NCI-H2107 treated with DMSO at 0.1 percent for 48 hours (cell line): ENCODE results near the gene STAMBPL1.
"Not testable (repeated sequence)": the region's sequence is repeated elsewhere in the genome, so short reads cannot be mapped to it uniquely, and the experiment has no call there.

Experiments
- DNase-seq: peaks from one replicate; lab custom pipeline; 2025; ENCODE audit not compliant: unreplicated experiment; lab: John Stamatoyannopoulos, UW

The STAMBPL1 gene

DNA sequence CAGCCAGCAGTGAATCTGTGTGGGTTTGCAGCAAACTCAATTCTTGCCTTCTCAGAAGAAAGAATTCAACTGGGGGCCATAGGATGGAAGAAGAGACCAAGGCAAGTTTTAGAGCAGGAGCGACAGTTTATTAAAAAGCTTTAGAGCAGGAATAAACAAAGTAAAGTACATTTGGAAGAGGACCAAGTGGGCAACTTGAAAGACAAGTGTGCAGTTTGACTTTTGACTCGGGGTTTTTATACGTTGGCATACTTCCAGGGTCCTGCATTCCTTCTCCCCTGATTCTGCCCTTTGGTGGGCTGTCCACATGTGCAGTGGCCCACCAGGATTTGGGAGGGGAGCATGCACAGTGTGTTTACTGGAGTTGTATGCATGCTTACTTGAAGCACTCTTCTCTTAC, 25.4 kb upstream of the STAMBPL1 start:
- DNase-seq: no peak

DNA sequence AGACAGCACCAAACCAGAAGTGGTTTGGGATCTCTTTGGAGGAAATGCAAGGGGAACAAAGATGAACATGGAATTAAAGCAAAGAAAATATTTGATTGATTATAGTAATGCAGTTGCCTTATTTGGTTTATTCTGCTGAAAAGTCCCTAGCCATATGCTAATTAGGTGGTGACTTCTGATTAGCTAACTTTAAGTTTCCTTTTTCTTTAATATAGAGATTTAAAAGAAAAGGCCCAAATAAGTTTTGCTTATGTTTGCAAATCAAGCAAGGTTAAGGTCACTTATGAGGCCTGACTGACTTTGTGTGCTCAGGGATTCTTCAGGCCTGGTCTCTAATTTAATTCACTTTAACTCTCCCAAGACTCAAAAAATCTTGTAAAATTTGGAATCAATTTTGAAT, 22.2 kb upstream of the STAMBPL1 start:
- DNase-seq: no peak

DNA sequence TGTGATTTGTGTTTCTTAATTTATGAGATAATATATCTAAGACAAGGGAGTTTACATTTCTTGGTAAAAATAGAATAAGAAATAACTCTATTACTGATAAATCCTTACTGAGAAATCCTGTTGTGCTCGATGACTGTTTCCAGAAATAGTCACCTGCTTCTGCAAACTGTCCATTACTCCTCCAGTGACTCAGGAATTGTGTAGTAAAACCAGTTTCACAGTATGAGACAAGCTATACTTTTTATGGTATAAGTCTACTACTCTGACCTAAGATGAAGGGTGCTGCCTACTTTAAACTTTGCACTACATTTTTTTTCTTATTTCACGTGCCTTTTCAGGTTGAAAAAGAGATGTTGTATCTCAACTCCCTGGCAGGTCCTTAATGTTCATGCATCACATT, 21.6 kb upstream of the STAMBPL1 start:
- no peak for DNase-seq

DNA sequence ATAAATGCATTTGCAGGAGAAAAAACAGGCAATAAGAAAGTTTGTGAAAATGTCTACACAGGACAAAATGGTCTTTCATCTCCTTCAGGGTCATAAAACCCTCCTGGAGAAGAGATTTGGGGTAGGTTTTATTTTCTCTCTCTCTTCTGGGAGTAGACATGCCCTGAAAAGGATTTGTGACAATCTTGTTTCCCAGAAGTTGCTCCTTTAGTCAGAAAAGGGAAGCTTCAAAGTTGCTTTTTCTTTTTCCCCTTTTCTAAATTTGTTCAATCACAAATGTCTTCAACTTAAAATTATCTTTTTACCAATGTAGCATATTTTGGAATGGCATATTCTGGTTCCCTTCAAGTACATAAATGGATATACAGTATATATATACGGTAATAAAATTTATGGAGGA, 19.0 kb upstream of the STAMBPL1 start:
- no peak for DNase-seq

DNA sequence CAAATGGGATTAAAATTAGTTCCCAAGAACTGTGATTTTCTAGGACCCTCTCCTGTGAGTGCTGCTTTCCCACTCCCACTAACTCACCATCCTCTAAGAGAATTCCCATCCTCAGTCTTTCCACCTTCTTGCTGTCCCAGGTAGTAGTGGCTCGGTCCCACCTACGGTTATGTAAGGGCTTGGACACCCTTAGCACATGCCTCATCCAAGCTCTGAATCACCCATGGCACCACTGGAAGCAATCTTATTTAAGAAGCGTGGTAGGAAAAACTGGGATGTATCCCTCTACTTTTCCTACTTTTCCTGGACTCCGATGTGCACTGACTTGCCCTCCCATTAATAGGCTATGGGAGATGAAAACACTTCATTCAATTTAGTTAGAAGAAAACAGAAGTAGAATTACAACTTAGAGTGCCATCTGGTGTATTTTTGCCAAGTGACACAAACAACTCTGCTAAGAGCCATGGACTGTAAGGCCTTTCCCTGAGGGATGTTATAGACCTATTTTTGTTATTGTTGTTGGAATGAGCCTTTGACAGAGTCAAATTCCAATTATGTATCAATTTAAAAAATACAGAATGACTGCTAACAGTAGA, 14.7 kb upstream of the STAMBPL1 start:
- DNase-seq: no peak

DNA sequence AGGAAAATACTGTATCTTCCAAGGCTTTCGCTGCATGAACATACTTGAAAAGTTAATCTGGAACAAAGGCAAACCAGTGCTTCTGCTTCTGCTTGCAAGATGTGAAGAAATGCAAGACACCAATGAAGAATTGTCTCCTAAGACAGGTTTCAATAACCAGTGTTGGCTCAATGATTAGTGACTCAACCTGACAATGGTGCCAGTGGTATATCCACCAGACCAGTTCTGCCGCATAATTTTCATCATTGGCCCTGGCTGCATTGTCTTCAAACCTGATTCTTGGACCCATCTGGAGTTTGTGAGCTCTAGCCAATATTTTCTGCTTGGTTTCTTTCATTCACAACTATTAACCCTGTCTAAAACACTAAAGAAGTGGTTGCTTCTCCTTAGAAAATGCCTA, 13.6 kb upstream of the STAMBPL1 start:
- no peak for DNase-seq

DNA sequence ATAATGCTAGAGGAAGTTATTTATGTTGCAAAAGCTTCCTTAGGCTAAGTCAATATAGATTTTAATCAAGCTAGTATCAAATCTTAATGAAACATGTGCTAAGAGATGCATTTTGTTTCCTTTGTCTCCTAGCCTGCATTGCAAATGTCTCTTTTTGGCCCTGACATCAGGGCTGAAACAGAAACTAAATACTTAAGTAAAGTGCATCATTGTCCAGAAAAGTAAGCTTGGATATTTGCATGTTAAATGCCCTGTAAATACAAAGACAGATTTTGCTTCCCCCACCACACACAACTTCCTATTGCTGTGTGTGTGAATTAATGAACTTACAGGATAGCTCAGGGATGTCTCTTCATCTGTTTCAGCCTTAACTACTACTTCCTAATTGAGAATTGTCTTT, 10.0 kb upstream of the STAMBPL1 start:
- DNase-seq: no peak

DNA sequence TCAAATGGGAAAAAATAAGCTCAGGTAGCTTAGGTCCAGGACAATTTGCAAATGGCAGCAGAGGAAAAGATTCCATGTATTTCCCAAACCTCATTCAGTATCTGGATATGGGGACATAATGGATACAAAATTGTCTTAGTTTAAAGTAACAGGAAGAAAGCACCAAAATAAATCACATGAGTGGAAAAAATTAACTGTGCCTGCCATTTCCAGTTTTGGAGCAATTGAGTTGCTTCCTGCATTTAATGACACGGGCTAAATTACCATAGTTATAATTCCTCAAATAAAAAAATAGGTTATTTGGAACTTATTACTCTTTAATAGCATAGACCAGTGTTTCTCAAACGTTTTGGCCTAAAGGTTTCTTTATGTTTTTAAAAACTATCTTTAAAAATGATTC, 6.3 kb upstream of the STAMBPL1 start:
- no peak for DNase-seq

DNA sequence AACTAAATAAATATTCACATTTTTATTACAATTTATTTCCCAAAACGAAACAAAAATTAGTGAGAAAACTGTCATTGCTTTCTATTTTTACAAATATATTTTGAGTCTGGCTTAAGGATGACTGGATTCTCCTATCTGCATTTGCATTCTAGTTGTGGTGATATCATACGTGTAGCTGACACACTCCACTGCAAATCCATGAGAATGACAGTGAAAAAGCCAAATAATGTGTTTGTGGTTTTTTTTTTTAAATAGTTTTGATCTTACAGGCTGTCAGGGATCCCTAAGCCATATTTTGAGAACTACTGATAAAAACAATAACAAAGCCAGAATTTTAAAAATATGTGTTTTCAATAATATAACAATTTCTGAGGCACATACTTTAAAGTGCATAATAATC, 5.8 kb upstream of the STAMBPL1 start:
- no peak for DNase-seq

DNA sequence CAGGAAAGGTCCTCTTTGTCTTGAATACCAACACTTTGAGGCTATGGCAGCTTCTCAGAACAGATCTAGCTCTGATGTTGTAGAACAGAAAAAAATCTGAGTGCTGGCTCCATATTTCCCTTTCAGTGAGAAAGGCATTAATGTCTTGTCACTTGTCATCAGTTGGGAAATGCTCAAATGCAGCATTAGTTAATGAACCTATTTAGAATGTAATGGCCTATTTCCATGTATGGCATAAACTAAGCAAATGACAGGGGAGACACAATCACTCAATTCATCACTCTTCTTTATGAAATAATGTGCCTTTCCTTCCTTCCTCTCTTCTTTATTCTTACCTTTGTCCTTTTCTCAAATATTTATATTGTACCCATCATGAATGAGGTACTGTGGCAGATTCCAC, 5.0 kb upstream of the STAMBPL1 start:
- DNase-seq: no peak

DNA sequence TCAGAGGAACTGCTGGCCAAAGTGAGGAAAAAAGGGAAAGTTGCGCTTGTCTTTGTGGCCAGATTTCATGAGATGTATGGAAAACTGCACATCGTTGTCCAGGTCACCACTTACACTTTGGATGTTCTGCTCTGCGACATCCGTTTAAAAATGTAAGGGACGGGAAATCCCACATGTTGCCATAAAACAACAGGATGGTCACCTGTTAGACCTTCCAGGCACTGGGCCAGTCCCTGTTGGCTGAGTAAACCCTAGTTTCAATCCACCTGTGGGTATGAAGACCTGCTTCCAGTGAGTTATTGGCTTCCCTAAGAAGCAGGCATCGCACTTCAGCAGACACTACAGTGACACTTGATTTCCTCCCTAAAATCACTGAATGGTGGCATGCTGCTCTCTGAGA, 2.7 kb upstream of the STAMBPL1 start:
- no peak for DNase-seq

DNA sequence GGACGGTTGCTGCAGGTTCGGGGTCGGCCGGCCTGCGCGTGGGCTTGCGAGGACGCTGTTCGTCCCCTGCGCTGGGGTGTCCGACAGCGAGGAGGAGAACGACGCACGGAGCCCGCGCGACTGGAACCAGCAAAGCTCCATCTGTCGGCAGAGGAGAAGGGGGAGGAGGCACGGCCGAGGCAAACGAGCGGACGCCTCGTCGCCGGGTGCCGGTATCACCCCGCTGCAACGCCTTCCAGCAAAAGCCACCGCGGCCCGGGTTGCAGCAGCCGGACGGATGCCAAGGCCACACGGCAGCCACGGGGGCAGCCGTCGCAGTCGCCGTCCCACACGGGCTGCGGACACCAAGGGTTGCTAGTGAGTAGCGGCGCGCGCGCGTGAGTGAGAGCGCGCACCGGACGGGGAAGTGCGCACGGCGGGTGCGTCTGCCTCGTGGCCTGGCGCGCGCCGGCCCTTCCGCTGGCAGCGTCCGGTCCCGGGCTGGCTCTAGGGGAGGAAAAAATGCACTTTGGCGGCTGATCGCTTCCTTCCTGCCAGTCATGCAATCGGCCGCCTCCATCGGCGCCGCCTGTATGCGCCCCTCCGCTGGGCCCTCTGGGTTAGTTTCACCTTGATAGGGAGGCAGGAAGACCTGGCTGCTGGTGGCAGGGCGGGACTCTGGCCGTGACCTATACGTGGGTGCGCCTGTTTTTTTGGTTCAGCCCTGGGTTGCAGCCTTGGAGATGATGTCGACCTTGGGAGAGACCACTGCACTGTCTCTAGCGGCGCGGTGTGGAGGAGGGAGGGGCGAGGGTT, 434 bp downstream of the STAMBPL1 start:
- no peak for DNase-seq

DNA sequence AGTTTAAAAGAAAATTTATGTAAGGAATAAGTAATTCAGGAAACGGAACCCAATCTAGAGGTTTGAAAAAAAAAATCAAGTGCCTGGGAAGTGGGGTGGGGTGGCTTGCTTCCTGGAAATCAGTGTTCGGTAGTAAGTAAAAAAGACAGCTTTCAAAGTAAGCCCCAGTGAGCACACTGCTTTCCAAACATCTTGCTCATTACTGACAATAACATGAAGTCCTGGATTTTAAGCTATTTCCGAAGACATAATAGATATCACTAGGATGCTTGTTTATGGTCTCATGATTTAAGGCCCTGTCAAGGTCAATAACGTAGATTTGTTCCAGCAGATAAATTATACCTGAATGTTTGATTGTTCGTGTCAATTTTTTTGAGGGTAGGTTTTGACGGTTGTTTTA, 1.3 kb downstream of the STAMBPL1 start:
- no peak for DNase-seq

DNA sequence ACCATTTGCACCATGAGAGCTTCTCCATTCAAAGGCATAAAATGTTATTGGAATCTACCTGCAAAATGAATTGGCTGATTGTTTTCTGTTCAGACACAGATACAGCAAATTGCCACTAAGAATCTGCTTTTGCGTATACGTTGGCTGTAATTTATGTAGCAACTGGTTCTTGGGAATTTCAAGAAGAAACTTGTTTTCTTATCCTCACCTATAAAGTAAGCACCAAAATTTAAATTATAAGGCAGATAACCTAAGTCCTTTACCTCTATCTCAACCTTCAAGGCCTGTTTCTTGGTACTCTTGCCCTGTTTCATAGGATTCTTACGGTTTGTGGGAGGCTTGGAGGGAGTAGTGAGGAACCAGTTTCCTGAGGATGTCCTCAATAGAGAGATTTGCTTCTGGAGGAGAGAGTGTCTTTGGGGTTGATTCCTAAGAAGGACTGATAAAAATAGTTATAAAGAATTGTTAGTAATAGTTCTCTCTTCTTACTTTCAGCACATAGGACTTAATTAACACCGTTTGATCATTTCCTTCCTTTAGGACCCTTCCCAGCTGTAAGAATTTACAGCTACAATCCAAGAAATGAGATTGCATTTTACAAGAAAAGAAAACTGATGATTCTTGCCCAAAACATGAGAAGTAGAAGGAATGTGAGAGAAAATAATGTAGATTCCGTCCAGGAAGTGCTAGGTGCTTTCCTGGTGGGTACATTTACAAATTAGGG, 2.0 kb downstream of the STAMBPL1 start:
- no peak for DNase-seq

DNA sequence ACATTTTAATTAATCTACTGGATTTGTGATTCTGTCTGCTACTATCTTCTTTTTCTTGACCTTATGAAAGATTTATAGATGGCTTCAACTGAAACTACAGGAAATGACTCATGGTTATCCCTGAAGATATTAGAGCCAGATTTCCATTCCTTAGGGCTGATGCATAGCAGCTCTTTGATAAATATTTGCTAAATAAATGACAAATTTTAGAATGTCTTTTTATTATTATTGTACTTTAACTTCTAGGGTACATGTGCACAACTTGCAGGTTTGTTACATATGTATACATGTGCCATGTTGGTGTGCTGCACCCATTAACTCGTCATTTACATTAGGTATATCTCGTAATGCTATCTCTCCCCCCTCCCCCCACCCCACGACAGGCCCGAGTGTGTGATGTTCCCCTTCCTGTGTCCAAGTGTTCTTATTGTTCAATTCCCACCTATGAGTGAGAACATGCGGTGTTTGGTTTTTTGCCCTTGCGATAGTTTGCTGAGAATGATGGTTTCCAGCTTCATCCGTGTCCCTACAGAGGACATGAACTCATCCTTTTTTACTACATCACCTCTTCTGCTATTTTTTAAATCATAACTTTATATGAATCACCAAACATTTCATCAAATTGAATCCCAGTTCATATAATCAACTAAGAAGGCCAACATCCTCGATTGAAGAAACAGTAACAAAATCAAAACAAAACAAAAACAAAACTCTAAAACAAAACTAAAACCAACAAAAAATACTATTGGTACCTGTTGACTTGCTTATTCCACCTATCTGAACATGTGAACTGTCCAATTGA, 2.8 kb downstream of the STAMBPL1 start:
- not testable (repeated sequence) for DNase-seq

DNA sequence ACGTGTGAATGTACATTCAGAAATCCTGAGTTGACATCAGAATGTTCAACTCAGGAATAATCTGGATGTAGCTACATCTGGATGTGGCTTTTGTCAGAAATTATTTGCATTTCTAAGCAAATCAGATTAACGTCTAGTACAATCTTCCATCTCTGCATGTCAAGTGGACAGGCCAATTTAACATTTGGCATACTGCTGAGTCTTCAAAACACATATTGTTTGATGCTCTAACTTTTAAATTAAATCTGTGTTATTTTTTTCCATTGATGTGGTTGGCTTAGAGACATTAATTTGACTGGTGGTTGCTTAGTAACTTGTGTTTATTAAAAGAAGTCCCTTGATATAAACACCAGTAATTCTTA, 3.4 kb downstream of the STAMBPL1 start:
- no peak for DNase-seq

DNA sequence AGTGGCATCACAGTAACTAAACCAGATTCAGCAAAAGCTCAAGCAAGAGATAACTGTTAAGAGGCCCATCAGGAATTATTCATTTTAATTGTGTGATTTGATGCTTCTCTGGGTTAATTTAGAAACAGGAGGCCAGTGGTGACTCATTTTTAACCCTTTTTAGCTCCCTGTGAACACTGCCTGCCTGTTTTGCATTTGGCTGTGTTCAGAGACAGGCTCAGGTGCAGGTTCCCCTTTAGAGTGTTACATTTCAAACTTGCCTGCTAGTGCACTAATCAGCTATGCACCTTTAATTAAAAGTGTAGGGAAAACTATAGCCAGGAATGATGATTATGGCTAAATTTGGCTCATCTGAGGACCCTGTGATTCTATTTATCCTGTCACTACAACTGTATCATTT, 6.5 kb downstream of the STAMBPL1 start:
- DNase-seq: no peak

DNA sequence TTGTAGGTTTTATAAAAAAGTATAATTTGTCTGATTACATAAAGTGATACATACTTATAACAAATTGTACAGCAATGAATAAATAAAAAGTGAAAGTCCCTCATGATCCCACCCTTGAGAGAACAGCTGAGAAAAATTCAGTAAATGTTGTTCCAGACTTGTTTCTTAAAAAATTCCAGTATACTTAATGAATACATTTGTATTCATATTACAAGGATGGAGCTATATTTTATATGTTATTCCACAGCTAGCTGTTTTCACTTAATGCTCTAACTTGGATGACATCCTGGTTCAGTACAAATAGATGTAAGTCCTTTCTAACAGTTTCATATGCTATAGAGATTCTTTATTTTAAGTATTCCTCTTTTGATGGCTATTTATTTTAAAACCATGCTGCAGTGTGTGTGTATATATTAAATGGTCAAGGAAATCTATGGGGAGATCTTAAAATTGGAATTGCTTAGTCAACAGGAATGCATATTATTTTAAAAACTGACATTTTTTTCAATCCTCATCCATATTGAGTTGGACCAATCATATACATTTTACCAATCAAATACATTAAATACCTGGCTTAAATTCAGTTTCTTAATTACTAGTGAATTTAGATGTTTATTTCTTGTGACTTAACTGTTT, 8.9 kb downstream of the STAMBPL1 start:
- DNase-seq: no peak

DNA sequence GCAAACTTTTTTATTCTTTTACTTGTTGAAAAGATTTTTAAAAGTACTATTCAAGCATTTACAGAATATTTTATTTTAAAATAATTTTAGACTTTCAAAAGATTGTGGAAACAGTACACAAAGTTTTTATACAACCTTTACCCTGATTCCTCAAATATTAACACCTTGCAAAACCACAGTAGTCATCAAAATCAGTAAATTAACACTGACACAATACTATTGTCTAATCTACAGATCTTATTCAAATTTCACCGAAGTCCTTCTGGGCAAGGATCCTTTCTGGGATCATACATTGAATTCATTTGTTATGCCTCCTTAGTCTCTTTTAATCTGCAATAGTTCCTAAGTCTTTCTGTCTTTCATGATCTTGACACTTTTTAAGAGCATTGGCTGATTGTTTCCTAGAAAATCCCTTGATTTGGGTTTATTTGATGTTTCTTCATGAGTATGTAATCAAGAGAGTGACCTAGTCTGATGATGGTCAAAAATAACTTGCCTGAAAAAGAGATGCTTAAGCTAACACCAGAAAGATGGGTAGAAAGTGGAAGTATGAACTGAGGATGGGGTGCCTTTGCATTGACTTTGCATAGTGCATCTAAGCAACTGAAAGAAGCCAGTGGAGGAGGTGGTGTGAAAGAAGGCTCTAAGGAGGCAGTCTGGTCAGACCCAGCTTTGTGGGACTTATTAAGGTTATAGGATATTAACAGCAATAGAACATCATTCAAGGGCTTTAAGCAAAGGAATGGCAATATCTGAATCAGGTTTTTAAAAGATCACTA, 9.7 kb downstream of the STAMBPL1 start:
- DNase-seq: no peak

DNA sequence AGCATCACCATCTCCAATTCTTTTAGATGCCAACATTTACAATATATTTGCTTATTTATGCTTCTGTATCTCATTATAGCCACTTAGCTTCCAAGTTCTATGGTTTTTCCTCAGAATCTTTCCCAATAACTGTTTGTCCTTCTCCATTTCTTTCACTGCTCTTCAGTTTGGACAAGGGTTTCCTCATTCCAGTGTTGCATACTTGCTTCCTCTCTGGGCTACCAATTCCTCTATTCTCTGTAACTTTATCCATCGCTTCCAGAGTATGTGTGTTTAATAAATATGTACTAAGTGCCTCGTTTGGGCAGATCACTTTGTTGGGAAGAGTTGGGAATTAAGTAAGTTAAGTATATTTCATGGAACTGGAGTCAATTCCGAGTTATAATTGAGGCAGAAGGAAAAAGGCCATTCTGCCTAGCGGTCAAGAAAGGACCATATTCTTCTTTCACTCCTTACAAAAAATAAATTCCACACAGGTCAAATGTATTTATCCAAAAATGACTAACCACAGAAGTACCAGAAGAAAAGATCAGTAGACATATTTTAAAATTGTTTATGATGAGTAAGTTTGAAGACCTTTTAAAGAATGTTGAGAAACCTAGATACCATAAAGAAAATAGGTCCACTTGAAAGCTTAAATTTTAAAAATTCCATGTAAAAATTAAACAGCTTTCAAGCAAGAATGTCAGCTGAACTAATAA, 10.8 kb downstream of the STAMBPL1 start:
- DNase-seq: no peak
